Measurements from ENCODE around the gene PSMA5. TPM values are rescaled to one million over a fixed set of nuclear protein-coding genes. Genes with fewer than 3 reads are reported as not detected.

Gene PSMA5
- total and polyA plus RNA-seq, 2 donors (not counting 1 experiment from before 2014, with no cell fraction given): 26.3 to 62.9 TPM

DNA sequence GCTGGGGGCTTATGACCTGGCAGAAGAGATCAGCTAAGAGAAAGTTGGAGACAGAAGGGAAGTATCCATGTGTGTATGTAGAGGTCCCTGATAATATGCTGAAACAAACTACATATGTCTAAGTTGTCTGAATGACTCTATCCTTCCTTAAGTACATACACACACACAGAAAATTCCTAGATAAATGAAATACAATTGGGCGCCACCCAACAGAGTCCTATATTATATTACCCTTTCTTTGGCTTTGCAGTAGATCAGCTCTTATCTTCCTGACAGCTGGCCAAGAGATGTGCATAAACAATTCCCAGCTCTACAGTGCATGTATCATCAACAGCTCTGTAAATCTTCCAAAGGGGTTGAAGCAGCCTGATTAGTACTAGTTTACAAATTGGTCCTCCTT is 68.6 kb downstream of the PSMA5 start:
- ChIA-PET POLR2A (no interaction called here), CTCF (no interaction called here)
- H3K9me3 ChIP-seq (ENCODE audit: control extremely low read depth in 1 of 3, control insufficient read depth in 2 of 3, insufficient read depth in 1 of 3, low read length in 2 of 3): no peaks in the 10 kb centered on the region
- H2AFZ ChIP-seq (ENCODE audit: insufficient read depth, low read depth, low read length, poor library complexity, severe bottlenecking): no peak overlapping the region
- no peaks in the 10 kb centered on the region for H3K36me3 ChIP-seq (replicated peaks in 1 of 2; ENCODE audit: control extremely low read depth in 1 of 2, control insufficient read depth in 1 of 2, extremely low read depth in 1 of 2, insufficient read depth in 2 of 2, low read length in 1 of 2)
- TF ChIP-seq EZH2 (IDR thresholded peaks at IDR 0.05; ENCODE audit: borderline replicate concordance, insufficient read depth, low read depth, low read length, poor library complexity, severe bottlenecking): no peak
- TF ChIP-seq, protein P1, sequence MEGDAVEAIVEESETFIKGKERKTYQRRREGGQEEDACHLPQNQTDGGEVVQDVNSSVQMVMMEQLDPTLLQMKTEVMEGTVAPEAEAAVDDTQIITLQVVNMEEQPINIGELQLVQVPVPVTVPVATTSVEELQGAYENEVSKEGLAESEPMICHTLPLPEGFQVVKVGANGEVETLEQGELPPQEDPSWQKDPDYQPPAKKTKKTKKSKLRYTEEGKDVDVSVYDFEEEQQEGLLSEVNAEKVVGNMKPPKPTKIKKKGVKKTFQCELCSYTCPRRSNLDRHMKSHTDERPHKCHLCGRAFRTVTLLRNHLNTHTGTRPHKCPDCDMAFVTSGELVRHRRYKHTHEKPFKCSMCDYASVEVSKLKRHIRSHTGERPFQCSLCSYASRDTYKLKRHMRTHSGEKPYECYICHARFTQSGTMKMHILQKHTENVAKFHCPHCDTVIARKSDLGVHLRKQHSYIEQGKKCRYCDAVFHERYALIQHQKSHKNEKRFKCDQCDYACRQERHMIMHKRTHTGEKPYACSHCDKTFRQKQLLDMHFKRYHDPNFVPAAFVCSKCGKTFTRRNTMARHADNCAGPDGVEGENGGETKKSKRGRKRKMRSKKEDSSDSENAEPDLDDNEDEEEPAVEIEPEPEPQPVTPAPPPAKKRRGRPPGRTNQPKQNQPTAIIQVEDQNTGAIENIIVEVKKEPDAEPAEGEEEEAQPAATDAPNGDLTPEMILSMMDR (IDR thresholded peaks at IDR 0.05): no peak
- peaks cover 28% of the 10 kb centered on the region for H3K27me3 Mint-ChIP-seq
- no peak overlapping the region for H3K9ac ChIP-seq (ENCODE audit: low read length)
- no peaks in the 10 kb centered on the region for H3K4me1 ChIP-seq (ENCODE audit: control insufficient read depth in 2 of 2, insufficient read depth in 2 of 2, low read length in 2 of 2)
- peaks cover 0 to 2% (median 0%) of the 10 kb centered on the region in 4 experiments for H3K27me3 ChIP-seq (replicated peaks in 1 of 4; ENCODE audit: control extremely low read depth in 1 of 4, control insufficient read depth in 3 of 4, insufficient read depth in 4 of 4, low read length in 3 of 4)
- H3K4me2 ChIP-seq (replicated peaks; ENCODE audit: low read depth, low read length, poor library complexity, severe bottlenecking): no peak overlapping the region
- no peaks in the 10 kb centered on the region for H3K9me3 Mint-ChIP-seq (ENCODE audit: insufficient read depth)
- no peak overlapping the region for H3K4me3 Mint-ChIP-seq
- H3K79me2 ChIP-seq (ENCODE audit: control insufficient read depth, insufficient read depth, low read length): no peaks in the 10 kb centered on the region
- DNase-seq: no peak
- ATAC-seq (ENCODE audit: low read depth): no peak
- no peak overlapping the region for H3K27ac ChIP-seq (ENCODE audit: low read length in 2 of 2)
- intact Hi-C loops (cut with micrococcal nuclease): no loop called here
- H3K4me1 Mint-ChIP-seq: no peaks in the 10 kb centered on the region
- H3K4me3 ChIP-seq (ENCODE audit: control extremely low read depth in 1 of 5, extremely low read depth in 1 of 5, insufficient read depth in 1 of 5, low read depth in 2 of 5, low read length in 4 of 5): no peak overlapping the region
- H4K20me1 ChIP-seq (ENCODE audit: control insufficient read depth, insufficient read depth, low read length, poor library complexity, severe bottlenecking): no peaks in the 10 kb centered on the region
- no peak overlapping the region for H3K27ac Mint-ChIP-seq
- 100% methylated on average over 1 of the region's 1 CpG for WGBS (ENCODE audit: insufficient coverage)

DNA sequence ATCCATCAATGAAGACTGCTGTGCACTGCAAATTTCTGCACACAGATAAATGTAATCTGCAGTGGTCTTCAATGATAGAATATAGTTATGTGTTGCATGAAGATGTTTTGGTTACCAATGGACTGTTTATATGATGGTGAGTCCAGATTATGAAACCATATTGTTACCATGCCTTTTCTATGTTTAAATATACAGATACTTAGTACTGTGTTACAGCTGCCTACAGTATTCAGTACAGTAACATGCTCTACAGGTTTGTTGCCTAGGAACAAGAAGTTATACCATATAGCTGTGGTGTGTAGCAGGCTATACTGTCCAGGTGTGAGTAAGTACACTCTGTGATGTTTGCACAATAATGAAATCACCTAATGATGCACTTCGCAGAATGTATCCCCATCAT is 69.3 kb downstream of the PSMA5 start:
- TF ChIP-seq, protein P1 (IDR thresholded peaks at IDR 0.05): no peak
- no peak for TF ChIP-seq EZH2 (IDR thresholded peaks at IDR 0.05; ENCODE audit: borderline replicate concordance, insufficient read depth, low read depth, low read length, poor library complexity, severe bottlenecking)
- DNase-seq (no peak), ATAC-seq (ENCODE audit: low read depth) (no peak)
- Mint-ChIP-seq H3K27me3 (peaks cover 35% of the 10 kb centered on the region), H3K4me1 (no peaks in the 10 kb centered on the region), H3K4me3 (no peak overlapping the region), H3K27ac (no peak overlapping the region), H3K9me3 (ENCODE audit: insufficient read depth) (no peaks in the 10 kb centered on the region)
- no CpG with 5 or more reads among the region's 1 CpG for WGBS (ENCODE audit: insufficient coverage)
- Histone ChIP-seq H3K9me3 (ENCODE audit: control extremely low read depth in 1 of 3, control insufficient read depth in 2 of 3, insufficient read depth in 1 of 3, low read length in 2 of 3) (no peaks in the 10 kb centered on the region), H3K4me2 (replicated peaks; ENCODE audit: low read depth, low read length, poor library complexity, severe bottlenecking) (no peak overlapping the region), H3K9ac (ENCODE audit: low read length) (no peak overlapping the region), H4K20me1 (ENCODE audit: control insufficient read depth, insufficient read depth, low read length, poor library complexity, severe bottlenecking) (no peaks in the 10 kb centered on the region), H3K4me1 (ENCODE audit: control insufficient read depth in 2 of 2, insufficient read depth in 2 of 2, low read length in 2 of 2) (no peaks in the 10 kb centered on the region), H3K79me2 (ENCODE audit: control insufficient read depth, insufficient read depth, low read length) (no peaks in the 10 kb centered on the region), H3K4me3 (ENCODE audit: control extremely low read depth in 1 of 5, extremely low read depth in 1 of 5, insufficient read depth in 1 of 5, low read depth in 2 of 5, low read length in 4 of 5) (no peak overlapping the region), H3K36me3 (replicated peaks in 1 of 2; ENCODE audit: control extremely low read depth in 1 of 2, control insufficient read depth in 1 of 2, extremely low read depth in 1 of 2, insufficient read depth in 2 of 2, low read length in 1 of 2) (no peaks in the 10 kb centered on the region), H3K27me3 (replicated peaks in 1 of 4; ENCODE audit: control extremely low read depth in 1 of 4, control insufficient read depth in 3 of 4, insufficient read depth in 4 of 4, low read length in 3 of 4) (no peaks in the 10 kb centered on the region), H2AFZ (ENCODE audit: insufficient read depth, low read depth, low read length, poor library complexity, severe bottlenecking) (no peak overlapping the region), H3K27ac (ENCODE audit: low read length in 2 of 2) (no peak overlapping the region)
- intact Hi-C loops (cut with micrococcal nuclease): no loop called here
- POLR2A ChIA-PET: interaction anchor here (0.6 kb wide), 1 partner anchor 238 kb away, joined by 4 read pairs; no protein-coding TSS in a partner anchor
- CTCF ChIA-PET: no interaction called here

Measured in B cell (primary cell).